HepG2 (cell line): Measurements from ENCODE around the gene DPYD. TPM values are rescaled to one million over a fixed set of nuclear protein-coding genes. Genes with fewer than 3 reads are reported as not detected.

Experiments used
- ATAC-seq: fragments of 200-7000 bp; cut with Tn5 transposase; 3 replicates; pipeline ENCODE4 v1.9.1; 2020; ENCODE audit warnings: mild to moderate bottlenecking, moderate library complexity
- BruUV-seq: library from RNA; stranded (reverse); fragments of 400-500 nt; replicated peaks from 2 replicates; lab custom pipeline; 2021; lab: Mats Ljungman, UMichigan
- CTCF ChIA-PET: fragments of 300-600 bp; formaldehyde crosslinking; extraction: SDS; loops from one replicate; lab custom pipeline; 2021; ENCODE audit warnings: low total read pairs, inconsistent platforms, low intra/inter-chr PET ratio; lab: Yijun Ruan, JAX
- POLR2A ChIA-PET: fragments of 350-600 bp; sonication (Branson Sonifier 250); formaldehyde crosslinking; loops from one replicate; lab custom pipeline; 2020; ENCODE audit warnings: antibody characterized with exemption, inconsistent platforms; lab: Yijun Ruan, JAX
- DNase-seq: peaks from one replicate; pipeline ENCODE4 v3.0.0-alpha.2; 2015; ENCODE audit warnings: low spot score
- FAIRE-seq: peaks from 3 replicates; lab custom pipeline; 2011; peaks lifted over from hg19 to GRCh38; lab: Jason Lieb, UNC
- H2AFZ ChIP-seq: one replicate; pipeline ENCODE4 v1.6.1; 2011; ENCODE audit warnings: low read length, inconsistent platforms
- H3K27ac ChIP-seq: fragments of 300-600 bp; 3 replicates; pipeline ENCODE4 v1.8.0; 2011; ENCODE audit warnings: mixed run types, mild to moderate bottlenecking, mixed read lengths, low read length, inconsistent platforms; ENCODE audit not compliant: insufficient read depth; ENCODE audit errors: extremely low read length
- H3K27me3 ChIP-seq, 2 experiments: fragments of 200-600 bp in 1 of 2; 2 replicates in 1 of 2; 3 replicates in 1 of 2; pipeline versions ENCODE4 v1.6.0 to v1.8.0; 2011; ENCODE audit warnings: low read length in 2 of 2, mild to moderate bottlenecking in 2 of 2, moderate library complexity in 2 of 2, inconsistent platforms in 1 of 2; ENCODE audit not compliant: insufficient read depth in 2 of 2, control insufficient read depth in 1 of 2
- H3K36me3 ChIP-seq, 2 experiments: fragments of 200-600 bp in 1 of 2; replicated peaks in 1 of 2; 2 replicates in 1 of 2; 3 replicates in 1 of 2; pipeline versions ENCODE4 v1.5.1 to v1.8.0; 2011; ENCODE audit warnings: low read length in 2 of 2, inconsistent platforms in 1 of 2; ENCODE audit not compliant: insufficient read depth in 2 of 2, control insufficient read depth in 1 of 2
- H3K4me1 ChIP-seq: 2 replicates; pipeline ENCODE4 v1.5.1; 2012; ENCODE audit warnings: low read length, inconsistent platforms; ENCODE audit not compliant: insufficient read depth
- H3K4me2 ChIP-seq: 2 replicates; pipeline ENCODE4 v1.6.0; 2011; ENCODE audit warnings: low read depth, low read length, inconsistent platforms
- H3K4me3 ChIP-seq, 3 experiments: fragments of 200-600 bp in 1 of 3; sonication (generic), shearing (Covaris generic) in 1 of 3; replicated peaks in 1 of 3; 2 replicates each; pipeline ENCODE4 v1.5.1; 2011 to 2016; ENCODE audit warnings: low read length in 3 of 3, inconsistent platforms in 2 of 3, low read depth in 2 of 3, mild to moderate bottlenecking in 2 of 3, control low read depth in 1 of 3, mixed read lengths in 1 of 3; ENCODE audit not compliant: insufficient read depth in 1 of 3
- H3K79me2 ChIP-seq: one replicate; pipeline ENCODE4 v1.6.1; 2011; ENCODE audit warnings: low read length, inconsistent platforms; ENCODE audit not compliant: insufficient read depth
- H3K9ac ChIP-seq: 2 replicates; pipeline ENCODE4 v1.6.0; 2011; ENCODE audit warnings: mild to moderate bottlenecking, low read depth, low read length, inconsistent platforms; ENCODE audit not compliant: insufficient read depth
- H3K9me3 ChIP-seq: 2 replicates; pipeline ENCODE4 v1.5.1; 2012; ENCODE audit warnings: mild to moderate bottlenecking, low read length
- H4K20me1 ChIP-seq: 2 replicates; pipeline ENCODE4 v1.6.0; 2011; ENCODE audit warnings: inconsistent platforms, mild to moderate bottlenecking, low read length, moderate library complexity; ENCODE audit not compliant: insufficient read depth
- CREB1 ChIP-seq, 2 experiments: fragments of 450-650 bp in 1 of 2; IDR thresholded peaks; 2 replicates each; pipeline ENCODE4 v1.6.1; 2016 to 2017; ENCODE audit warnings: control low read depth in 1 of 2, mild to moderate bottlenecking in 1 of 2, missing compliant biosample characterization in 1 of 2, missing genetic modification characterization in 1 of 2
- FOXO1 ChIP-seq: sonication (generic); formaldehyde crosslinking; IDR thresholded peaks from 2 replicates; pipeline ENCODE4 v1.4.0; 2020; ENCODE audit warnings: missing genetic modification reagents
- MAZ ChIP-seq, 2 experiments: sonication (generic) in 1 of 2; formaldehyde crosslinking in 1 of 2; IDR thresholded peaks; 2 replicates each; pipeline versions ENCODE4 v1.5.0 to v1.6.1; 2012 to 2020; ENCODE audit warnings: low read depth in 2 of 2, mild to moderate bottlenecking in 2 of 2, borderline replicate concordance in 1 of 2, improper control_type of control experiment in 1 of 2, low read length in 1 of 2, missing genetic modification reagents in 1 of 2, moderate library complexity in 1 of 2
- MTERF4 ChIP-seq: sonication (generic); formaldehyde crosslinking; IDR thresholded peaks from 2 replicates; pipeline ENCODE4 v1.8.0; 2023; ENCODE audit warnings: mild to moderate bottlenecking, missing genetic modification reagents
- MYPOP ChIP-seq: sonication (generic); formaldehyde crosslinking; IDR thresholded peaks from 2 replicates; pipeline ENCODE4 v1.8.1; 2023; ENCODE audit warnings: mild to moderate bottlenecking, moderate library complexity, missing genetic modification reagents
- TEAD2 ChIP-seq: sonication (generic); formaldehyde crosslinking; IDR thresholded peaks from 2 replicates; pipeline ENCODE4 v1.9.0; 2021; ENCODE audit warnings: missing genetic modification reagents
- ZNF12 ChIP-seq: sonication (generic); formaldehyde crosslinking; IDR thresholded peaks from 2 replicates; pipeline ENCODE4 v1.5.0; 2020; ENCODE audit warnings: missing genetic modification reagents
- ZNF562 ChIP-seq: sonication (generic); formaldehyde crosslinking; IDR thresholded peaks from 2 replicates; pipeline ENCODE4 v1.8.0; 2022; ENCODE audit warnings: missing genetic modification reagents, borderline replicate concordance
- ZUFSP ChIP-seq: sonication (generic); formaldehyde crosslinking; IDR thresholded peaks from 2 replicates; pipeline ENCODE4 v1.9.0; 2021; ENCODE audit warnings: missing genetic modification reagents, mild to moderate bottlenecking, borderline replicate concordance
- WGBS: methylation state at CpG from one replicate; pipeline ENCODE4 v1.1.6; 2017; ENCODE audit warnings: low lambda C conversion rate; 5-methylcytosine and 5-hydroxymethylcytosine counted together
- in situ Hi-C: cut with HindIII; loops from 2 replicates; pipeline ENCODE4 v1.10.0; 2017; ENCODE audit warnings: low pct_unique_long_range_greater_than_20kb; ENCODE audit not compliant: extremely low pct_ligation_motif_present
- intact Hi-C: fragments of 100-400 bp; cut with micrococcal nuclease; formaldehyde crosslinking; loops from one replicate; pipeline ENCODE4 v1.10.0; 2022; ENCODE audit not compliant: unreplicated experiment
- polyA plus RNA-seq, 8 experiments: library from polyadenylated mRNA; depleted of rRNA in 3 of 8; stranded (reverse) in 7 of 8; unstranded in 1 of 8; fragments of >200 nt; fragmentation: Illumina TruSeq in 4 of 8; extraction: Trizol in 4 of 8; gene quantifications; 2 replicates each; pipeline versions ENCODE4 v1.2.1 to v1.2.3, GENCODE V29; 2011 to 2016; ENCODE audit warnings: low read depth in 4 of 8, missing spikeins in 1 of 8, mixed read lengths in 1 of 8; ENCODE audit not compliant: insufficient read depth in 1 of 8
- total RNA-seq, 5 experiments: library from RNA; depleted of rRNA; stranded (reverse); fragments of >200 nt; fragmentation: Illumina TruSeq; extraction: Trizol; gene quantifications; 2 replicates each; pipeline ENCODE4 v1.2.3, GENCODE V29; 2016; ENCODE audit warnings: low read depth in 1 of 5

The DPYD gene
- total and polyA plus RNA-seq, 2 of the 13 experiments (the other 11 are each of a cell fraction or from before 2014, with no cell fraction given) = 1.3 to 3.4 TPM

- TF ChIP-seq ZNF12 (CRISPR knock-in tag) (no peak), MAZ (IDR thresholded peaks at IDR 0.05; ENCODE audit: borderline replicate concordance, low read depth, low read length) (no peak), MAZ (CRISPR knock-in tag; IDR thresholded peaks at IDR 0.05; ENCODE audit: low read depth) (no peak), ZUFSP (CRISPR knock-in tag) (no peak), MTERF4 (no peak), FOXO1 (no peak), TEAD2 (CRISPR knock-in tag) (no peak), MYPOP (CRISPR knock-in tag) (no peak)
Observed at GRCh38 chr1:97101509-97101908, 819.3 kb downstream of the DPYD start (continued).

- POLR2A ChIA-PET = no interaction called here
- Histone ChIP-seq H3K9me3 (no peaks in the 10 kb centered on the region), H2AFZ (no peak overlapping the region)
- no peak for DNase-seq
- no peak for TF ChIP-seq ZNF562 (CRISPR knock-in tag)
- peak; percentile 51 for TF ChIP-seq CREB1 (IDR thresholded peaks at IDR 0.05)
- no peak for TF ChIP-seq CREB1 (CRISPR knock-in tag; IDR thresholded peaks at IDR 0.05)
- TF ChIP-seq, all 625 proteins: peak for 1
- H3K79me2 ChIP-seq = no peaks in the 10 kb centered on the region
- no TSS peak for BruUV-seq
- no peaks in the 10 kb centered on the region for H3K27me3 ChIP-seq
- FAIRE-seq (no peak), ATAC-seq (no peak)
- H3K4me3 ChIP-seq = no peak overlapping the region
- no peak overlapping the region for H3K4me2 ChIP-seq
- H3K9ac ChIP-seq = no peak overlapping the region
- H3K27ac ChIP-seq = no peak overlapping the region
- CTCF ChIA-PET = no interaction called here
- H3K4me1 ChIP-seq = no peaks in the 10 kb centered on the region
- 70% methylated on average over 1 of the region's 1 CpG for WGBS
- in situ Hi-C loops (no loop called here), intact Hi-C loops (no loop called here)
- H3K36me3 ChIP-seq = no peaks in the 10 kb centered on the region
- no peaks in the 10 kb centered on the region; the same call in 1 of the 2 replicates for H4K20me1 ChIP-seq
Observed at GRCh38 chr1:97097404-97097925, 823.4 kb downstream of the DPYD start.
